KMS-11 (cell line): ENCODE data around the gene C16orf92.
"Not testable (repeated sequence)": the region's sequence is repeated elsewhere in the genome, so short reads cannot be mapped to it uniquely, and the experiment has no call there.

ENCODE experiments used
- H2AFZ ChIP-seq: fragments of 200-600 bp; sonication (generic); 2 replicates; pipeline ENCODE4 v1.6.1; 2016; ENCODE audit warnings: antibody characterized with exemption, mixed run types, low read depth
- H3K27ac ChIP-seq: fragments of 200-600 bp; sonication (generic); 2 replicates; pipeline ENCODE4 v1.6.1; 2016; ENCODE audit warnings: mild to moderate bottlenecking, mixed run types
- H3K27me3 ChIP-seq: fragments of 200-600 bp; sonication (generic); 2 replicates; pipeline ENCODE4 v1.6.1; 2017; ENCODE audit warnings: mild to moderate bottlenecking, low read depth, mixed run types, moderate library complexity; ENCODE audit not compliant: insufficient read depth
- H3K36me3 ChIP-seq: fragments of 200-600 bp; sonication (generic); 2 replicates; pipeline ENCODE4 v1.6.1; 2017; ENCODE audit warnings: mild to moderate bottlenecking, mixed run types; ENCODE audit not compliant: insufficient read depth
- H3K4me1 ChIP-seq: fragments of 200-600 bp; sonication (generic); 2 replicates; pipeline ENCODE4 v1.6.1; 2016; ENCODE audit warnings: mild to moderate bottlenecking, low read depth, mixed run types; ENCODE audit not compliant: poor library complexity, severe bottlenecking
- H3K4me2 ChIP-seq: fragments of 200-600 bp; sonication (generic); 2 replicates; pipeline ENCODE4 v1.7.0; 2016; ENCODE audit warnings: mild to moderate bottlenecking, mixed run types
- H3K4me3 ChIP-seq: fragments of 200-600 bp; sonication (generic); IDR thresholded peaks from 2 replicates; pipeline ENCODE4 v1.6.1; 2017; ENCODE audit warnings: low read depth, low read length, mixed read lengths; ENCODE audit not compliant: insufficient read depth
- H3K79me2 ChIP-seq: fragments of 200-600 bp; sonication (generic); 2 replicates; pipeline ENCODE4 v1.6.1; 2016; ENCODE audit warnings: low read depth, mixed run types; ENCODE audit not compliant: insufficient read depth
- H3K9ac ChIP-seq: fragments of 200-600 bp; sonication (generic); 2 replicates; pipeline ENCODE4 v1.6.1; 2016; ENCODE audit warnings: mild to moderate bottlenecking, mixed run types
- H4K20me1 ChIP-seq: fragments of 200-600 bp; sonication (generic); 2 replicates; pipeline ENCODE4 v1.6.1; 2016; ENCODE audit warnings: mild to moderate bottlenecking, mixed run types; ENCODE audit not compliant: insufficient read depth
- TF ChIP-seq, protein P1 (sequence below): fragments of 200-600 bp; sonication (generic); conservative IDR thresholded peaks from 2 replicates; pipeline ENCODE4 v1.6.1; 2017; ENCODE audit warnings: low read depth, mild to moderate bottlenecking, antibody characterized with exemption, low read length, moderate library complexity, mixed read lengths

Gene C16orf92

DNA sequence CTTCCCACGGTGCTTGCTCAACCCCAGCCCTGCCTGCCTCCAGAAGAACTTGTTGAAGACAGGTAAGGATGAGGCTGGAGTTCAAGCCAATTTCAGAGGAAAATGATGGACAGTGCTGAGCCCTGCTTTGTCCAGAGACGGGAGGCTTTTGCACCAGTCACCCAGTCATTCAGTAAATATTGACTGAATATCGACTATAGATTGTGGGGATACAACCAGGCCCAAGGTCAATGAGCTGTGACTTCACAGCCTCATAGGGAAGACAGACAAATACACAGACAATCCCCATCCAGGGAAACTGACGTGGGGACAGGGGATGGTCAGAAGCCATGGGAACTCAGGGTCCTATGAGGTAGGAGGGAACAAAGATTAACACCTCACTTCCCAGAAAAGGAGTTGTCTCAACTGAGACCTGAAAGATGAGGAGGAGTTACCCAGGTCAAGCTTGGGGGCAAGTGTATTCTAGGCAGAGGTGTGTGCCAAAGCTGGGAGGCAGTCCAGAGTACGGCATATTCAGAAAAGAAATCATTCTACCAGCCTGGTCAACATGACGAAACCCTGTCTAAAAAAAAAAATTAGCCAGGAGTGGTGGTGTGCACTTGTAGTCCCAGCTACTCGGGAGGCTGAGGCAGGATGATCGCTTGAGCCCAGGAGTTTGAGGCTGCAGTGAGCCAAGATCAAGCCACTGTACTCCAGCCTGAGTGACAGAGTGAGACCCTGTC, 6.3 kb upstream of the C16orf92 start:
- no peaks in the 10 kb centered on the region for H3K4me1 ChIP-seq
- no peak overlapping the region for H3K27ac ChIP-seq
- no peaks in the 10 kb centered on the region for H3K36me3 ChIP-seq
- H4K20me1 ChIP-seq: no peaks in the 10 kb centered on the region
- TF ChIP-seq, protein P1, sequence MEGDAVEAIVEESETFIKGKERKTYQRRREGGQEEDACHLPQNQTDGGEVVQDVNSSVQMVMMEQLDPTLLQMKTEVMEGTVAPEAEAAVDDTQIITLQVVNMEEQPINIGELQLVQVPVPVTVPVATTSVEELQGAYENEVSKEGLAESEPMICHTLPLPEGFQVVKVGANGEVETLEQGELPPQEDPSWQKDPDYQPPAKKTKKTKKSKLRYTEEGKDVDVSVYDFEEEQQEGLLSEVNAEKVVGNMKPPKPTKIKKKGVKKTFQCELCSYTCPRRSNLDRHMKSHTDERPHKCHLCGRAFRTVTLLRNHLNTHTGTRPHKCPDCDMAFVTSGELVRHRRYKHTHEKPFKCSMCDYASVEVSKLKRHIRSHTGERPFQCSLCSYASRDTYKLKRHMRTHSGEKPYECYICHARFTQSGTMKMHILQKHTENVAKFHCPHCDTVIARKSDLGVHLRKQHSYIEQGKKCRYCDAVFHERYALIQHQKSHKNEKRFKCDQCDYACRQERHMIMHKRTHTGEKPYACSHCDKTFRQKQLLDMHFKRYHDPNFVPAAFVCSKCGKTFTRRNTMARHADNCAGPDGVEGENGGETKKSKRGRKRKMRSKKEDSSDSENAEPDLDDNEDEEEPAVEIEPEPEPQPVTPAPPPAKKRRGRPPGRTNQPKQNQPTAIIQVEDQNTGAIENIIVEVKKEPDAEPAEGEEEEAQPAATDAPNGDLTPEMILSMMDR: no peak
- no peaks in the 10 kb centered on the region for H3K79me2 ChIP-seq
- no peak overlapping the region for H2AFZ ChIP-seq
- no peak overlapping the region for H3K4me2 ChIP-seq
- H3K4me3 ChIP-seq: no peak overlapping the region
- no peak overlapping the region for H3K9ac ChIP-seq
- H3K27me3 ChIP-seq: peaks cover 31% of the 10 kb centered on the region

- H3K4me1 ChIP-seq: no peaks in the 10 kb centered on the region
- H3K4me3 ChIP-seq: no peak overlapping the region
- H3K9ac ChIP-seq: no peak overlapping the region
- peaks cover 32% of the 10 kb centered on the region for H3K27me3 ChIP-seq
- no peaks in the 10 kb centered on the region for H3K36me3 ChIP-seq
- no peak overlapping the region for H3K27ac ChIP-seq
- H3K4me2 ChIP-seq: no peak overlapping the region
- H2AFZ ChIP-seq: no peak overlapping the region
- no peaks in the 10 kb centered on the region for H4K20me1 ChIP-seq
- TF ChIP-seq, protein P1: no peak
- no peaks in the 10 kb centered on the region for H3K79me2 ChIP-seq
Measured at GRCh38 chr16:30017277-30017656, 5.7 kb upstream of the C16orf92 start.

- not testable (repeated sequence) for H3K79me2 ChIP-seq, H3K4me3 ChIP-seq, H3K9ac ChIP-seq, H2AFZ ChIP-seq, H3K4me2 ChIP-seq, H3K27ac ChIP-seq, H4K20me1 ChIP-seq, H3K4me1 ChIP-seq, H3K36me3 ChIP-seq
- H3K27me3 ChIP-seq: peaks cover 39% of the 10 kb centered on the region
Measured at GRCh38 chr16:30017937-30018336, 5.1 kb upstream of the C16orf92 start.

GRCh38 chr16:30018731-30019158, 4.3 kb upstream of the C16orf92 start:
- Histone ChIP-seq H3K36me3 (no peaks in the 10 kb centered on the region), H3K27ac (no peak overlapping the region), H3K4me3 (no peak overlapping the region), H3K79me2 (no peaks in the 10 kb centered on the region), H3K4me1 (no peaks in the 10 kb centered on the region), H3K9ac (no peak overlapping the region), H4K20me1 (no peaks in the 10 kb centered on the region), H2AFZ (no peak overlapping the region), H3K27me3 (peaks cover 47% of the 10 kb centered on the region), H3K4me2 (no peak overlapping the region)
- TF ChIP-seq, protein P1: no peak

- H3K4me2 ChIP-seq: no peak overlapping the region
- H3K27me3 ChIP-seq: peaks cover 80% of the 10 kb centered on the region
- no peaks in the 10 kb centered on the region for H3K4me1 ChIP-seq
- H3K9ac ChIP-seq: no peak overlapping the region
- no peaks in the 10 kb centered on the region for H4K20me1 ChIP-seq
- no peak overlapping the region for H2AFZ ChIP-seq
- TF ChIP-seq, protein P1: no peak
- H3K27ac ChIP-seq: no peak overlapping the region
- no peaks in the 10 kb centered on the region for H3K79me2 ChIP-seq
- no peaks in the 10 kb centered on the region for H3K36me3 ChIP-seq
- H3K4me3 ChIP-seq: no peak overlapping the region
Measured at GRCh38 chr16:30023586-30023985, 588 bp downstream of the C16orf92 start.
